Mammary microvascular endothelial cell (primary cell): Measurements from ENCODE around the gene CCND2. TPM values are rescaled to one million over a fixed set of nuclear protein-coding genes. Genes with fewer than 3 reads are reported as not detected.

Source experiments
- total RNA-seq: library from RNA; depleted of rRNA; stranded (reverse); fragments of >200 nt; gene quantifications from 2 replicates; pipeline ENCODE4 v1.2.3, GENCODE V29; 2015

Gene CCND2
- total RNA-seq, result 31.0 and 57.6 TPM in 2 replicates

GRCh38 chr12:4273652-4274395 is at the start of gene CCND2:
Gene CCND2, plus strand, starts transcription at chr12:4273762. Its CDS starts 279 bp downstream, at chr12:4274041.

GRCh38 chr12:4320853-4321701 is 47.5 kb downstream of the CCND2 start, which contains the start of gene TIGAR:
Gene TIGAR, plus strand, starts transcription at chr12:4321213. Its CDS starts 59 bp downstream, at chr12:4321272.

Other genes starting within 250 kb of the CCND2 start
- 20.4 and 23.5 TPM in 2 replicates for gene TIGAR, start 47.5 kb downstream of the CCND2 start, total RNA-seq
- gene FGF23, start 106.0 kb downstream of the CCND2 start, total RNA-seq, result not detected in 2 replicates
- not detected in 2 replicates for gene FGF6, start 172.1 kb downstream of the CCND2 start, total RNA-seq